Tibial nerve (tissue), 4 donors: ENCODE data around the gene INPP4B. TPM values are rescaled to one million over a fixed set of nuclear protein-coding genes. Genes with fewer than 3 reads are reported as not detected.

ENCODE experiments used
- DNase-seq, 2 donors: peaks; one replicate each; pipeline ENCODE4 v3.0.0-alpha.2; 2019; ENCODE audit warnings: low spot score in 2 of 2
- H3K27ac ChIP-seq, 4 donors: fragments of 200-600 bp; sonication (generic) in 3 of 4; one replicate each; pipeline ENCODE4 v1.5.1; 2017 to 2019; ENCODE audit warnings: mild to moderate bottlenecking in 1 of 4
- H3K27me3 ChIP-seq, 2 donors: fragments of 200-600 bp; sonication (generic) in 1 of 2; one replicate each; pipeline versions ENCODE4 v1.5.1 to v1.6.0; 2017 to 2019
- H3K36me3 ChIP-seq, 3 donors: fragments of 200-600 bp; sonication (generic); one replicate each; pipeline ENCODE4 v1.5.1; 2018 to 2019
- H3K4me1 ChIP-seq, 4 donors: fragments of 200-600 bp; sonication (generic) in 3 of 4; one replicate each; pipeline ENCODE4 v1.5.1; 2017 to 2019
- H3K4me3 ChIP-seq, 4 donors: fragments of 200-600 bp; sonication (generic) in 3 of 4; one replicate each; pipeline ENCODE4 v1.5.1; 2017 to 2019; ENCODE audit warnings: mild to moderate bottlenecking in 1 of 4, moderate library complexity in 1 of 4
- H3K9me3 ChIP-seq, 4 donors: fragments of 200-600 bp; sonication (generic) in 3 of 4; one replicate each; pipeline ENCODE4 v1.5.1; 2017 to 2019
- EP300 ChIP-seq, 2 donors: sonication (generic); formaldehyde crosslinking; IDR thresholded peaks; one replicate each; pipeline ENCODE4 v1.6.1; 2017; ENCODE audit warnings: antibody characterized with exemption in 2 of 2, mild to moderate bottlenecking in 1 of 2
- POLR2A ChIP-seq, 2 donors: fragments of 450-650 bp; IDR thresholded peaks; one replicate each; pipeline ENCODE4 v1.6.1; 2017; ENCODE audit warnings: antibody characterized with exemption in 2 of 2, mild to moderate bottlenecking in 2 of 2, moderate library complexity in 2 of 2
- WGBS, 2 donors: methylation state at CpG; one replicate each; pipeline ENCODE4 v1.1.5; 2018; 5-methylcytosine and 5-hydroxymethylcytosine counted together
- total RNA-seq, 4 donors: library from RNA; depleted of rRNA; stranded (reverse); fragments of >200 nt; gene quantifications; one replicate each; pipeline ENCODE4 v1.1.0, GENCODE V29; 2016
- TF ChIP-seq, protein P1 (sequence below), 5 experiments: fragments of 200-600 bp in 3 of 5; fragments of 450-650 bp in 2 of 5; sonication (generic) in 3 of 5; IDR thresholded peaks; one replicate each; pipeline ENCODE4 v1.5.1; 2016 to 2019; ENCODE audit warnings: antibody characterized with exemption in 5 of 5, mild to moderate bottlenecking in 3 of 5, moderate library complexity in 2 of 5

INPP4B gene
- total RNA-seq, 4 donors from 2014 or later = 16.3 to 32.4 (median 24.8) TPM

DNA sequence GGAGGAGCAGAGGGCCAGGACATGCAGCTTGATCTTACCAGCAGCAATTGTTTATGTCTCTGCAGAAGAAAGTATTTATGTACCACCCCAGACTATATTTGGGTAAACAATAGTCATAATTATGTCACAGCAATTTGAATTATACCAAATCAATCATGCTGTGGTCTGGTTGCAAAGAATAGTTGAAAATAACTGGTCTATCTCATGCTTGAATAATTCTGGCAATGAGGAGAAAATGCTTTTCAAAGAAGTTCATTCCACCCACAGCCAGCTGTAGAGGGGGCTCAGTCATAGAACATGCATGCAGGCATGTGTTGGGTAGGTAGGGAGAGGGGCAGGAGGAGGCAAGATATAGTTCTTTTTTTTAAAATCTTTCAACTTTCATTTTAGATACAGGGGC is 810.5 kb downstream of the INPP4B start:
- no peaks in the 10 kb centered on the region for H3K36me3 ChIP-seq
- no peaks in the 10 kb centered on the region for H3K9me3 ChIP-seq
- DNase-seq = no peak
- H3K27me3 ChIP-seq = no peaks in the 10 kb centered on the region
- H3K4me1 ChIP-seq = no peaks in the 10 kb centered on the region
- no peak overlapping the region for H3K27ac ChIP-seq
- no peak for TF ChIP-seq EP300 (IDR thresholded peaks at IDR 0.05)
- TF ChIP-seq, protein P1, sequence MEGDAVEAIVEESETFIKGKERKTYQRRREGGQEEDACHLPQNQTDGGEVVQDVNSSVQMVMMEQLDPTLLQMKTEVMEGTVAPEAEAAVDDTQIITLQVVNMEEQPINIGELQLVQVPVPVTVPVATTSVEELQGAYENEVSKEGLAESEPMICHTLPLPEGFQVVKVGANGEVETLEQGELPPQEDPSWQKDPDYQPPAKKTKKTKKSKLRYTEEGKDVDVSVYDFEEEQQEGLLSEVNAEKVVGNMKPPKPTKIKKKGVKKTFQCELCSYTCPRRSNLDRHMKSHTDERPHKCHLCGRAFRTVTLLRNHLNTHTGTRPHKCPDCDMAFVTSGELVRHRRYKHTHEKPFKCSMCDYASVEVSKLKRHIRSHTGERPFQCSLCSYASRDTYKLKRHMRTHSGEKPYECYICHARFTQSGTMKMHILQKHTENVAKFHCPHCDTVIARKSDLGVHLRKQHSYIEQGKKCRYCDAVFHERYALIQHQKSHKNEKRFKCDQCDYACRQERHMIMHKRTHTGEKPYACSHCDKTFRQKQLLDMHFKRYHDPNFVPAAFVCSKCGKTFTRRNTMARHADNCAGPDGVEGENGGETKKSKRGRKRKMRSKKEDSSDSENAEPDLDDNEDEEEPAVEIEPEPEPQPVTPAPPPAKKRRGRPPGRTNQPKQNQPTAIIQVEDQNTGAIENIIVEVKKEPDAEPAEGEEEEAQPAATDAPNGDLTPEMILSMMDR (IDR thresholded peaks at IDR 0.05) = no peak
- no peak for TF ChIP-seq POLR2A (IDR thresholded peaks at IDR 0.05)
- no peak overlapping the region for H3K4me3 ChIP-seq

DNA sequence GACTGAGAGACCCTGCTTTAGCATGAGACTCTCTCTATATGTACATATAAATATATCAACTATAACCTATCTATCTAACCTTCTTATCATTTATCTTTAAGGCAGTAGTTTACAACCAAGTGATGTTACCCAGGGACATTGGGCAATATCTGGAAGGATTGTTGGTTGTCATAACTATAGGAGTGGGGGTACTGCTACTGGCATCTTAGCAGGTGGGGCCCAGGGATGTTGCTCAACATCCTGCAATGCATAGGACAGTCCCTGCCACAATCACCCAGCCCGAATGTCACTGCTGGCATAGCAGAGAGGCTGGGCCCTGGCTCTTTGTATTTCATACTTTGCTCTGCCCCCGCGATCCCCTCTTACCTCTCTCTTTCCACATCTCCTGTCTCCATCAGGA is 812.0 kb downstream of the INPP4B start:
- no peaks in the 10 kb centered on the region for H3K9me3 ChIP-seq
- H3K27ac ChIP-seq = no peak overlapping the region
- 97 to 98% methylated on average over 3 of the region's 3 CpGs for WGBS, 2 donors
- H3K36me3 ChIP-seq = no peaks in the 10 kb centered on the region
- H3K4me3 ChIP-seq = no peak overlapping the region
- H3K4me1 ChIP-seq = no peaks in the 10 kb centered on the region
- TF ChIP-seq EP300 (IDR thresholded peaks at IDR 0.05) = no peak
- TF ChIP-seq POLR2A (IDR thresholded peaks at IDR 0.05) = no peak
- TF ChIP-seq, protein P1 (IDR thresholded peaks at IDR 0.05) = no peak
- H3K27me3 ChIP-seq = no peaks in the 10 kb centered on the region
- no peak for DNase-seq

DNA sequence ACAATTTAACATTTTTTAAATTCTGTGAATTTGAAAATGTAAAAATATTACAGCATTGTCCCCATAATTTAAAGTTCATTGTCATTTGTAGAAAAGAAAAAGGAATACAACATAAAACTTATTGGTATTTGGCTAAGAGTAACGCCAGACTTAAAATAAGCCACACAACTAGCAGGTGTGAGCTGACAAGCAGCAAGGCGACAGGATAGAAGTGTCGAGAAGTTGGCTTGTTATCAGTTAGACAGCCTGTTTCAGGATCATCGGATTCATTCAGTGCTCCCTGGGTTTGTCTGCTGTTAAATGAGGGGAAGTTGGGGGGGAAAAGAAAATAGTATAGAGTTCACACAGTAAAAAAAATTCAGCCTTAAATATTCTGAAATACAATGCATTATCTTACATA is 816.1 kb downstream of the INPP4B start:
- no peak overlapping the region for H3K27ac ChIP-seq
- no peaks in the 10 kb centered on the region for H3K36me3 ChIP-seq
- no peak for DNase-seq
- H3K9me3 ChIP-seq = no peaks in the 10 kb centered on the region
- TF ChIP-seq EP300 (IDR thresholded peaks at IDR 0.05) (no peak), POLR2A (IDR thresholded peaks at IDR 0.05) (no peak)
- TF ChIP-seq, protein P1 (IDR thresholded peaks at IDR 0.05) = no peak
- H3K4me3 ChIP-seq = no peak overlapping the region
- no peaks in the 10 kb centered on the region for H3K27me3 ChIP-seq
- H3K4me1 ChIP-seq = no peaks in the 10 kb centered on the region
- WGBS, 2 donors = 81 to 86% methylated on average over 4 of the region's 4 CpGs

DNA sequence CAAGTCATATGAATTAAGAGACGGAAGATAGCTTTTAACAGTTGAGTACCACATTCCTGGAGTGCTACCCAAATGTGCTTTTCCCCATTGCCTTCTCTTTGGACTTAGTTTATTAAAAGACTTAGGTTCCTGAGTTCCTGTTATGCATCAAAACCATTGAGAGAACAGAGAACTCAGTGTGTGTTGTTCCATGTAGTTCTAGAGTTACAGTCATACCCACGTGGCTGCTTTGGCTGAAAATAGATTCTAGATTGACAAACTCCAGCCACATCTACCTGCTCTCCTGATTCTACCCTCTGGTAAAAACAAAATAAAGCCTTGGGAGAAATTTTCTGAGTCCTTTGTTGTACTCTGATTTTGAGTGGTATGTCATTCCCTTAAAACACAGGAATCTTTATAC is 824.3 kb downstream of the INPP4B start:
- Histone ChIP-seq H3K4me3 (no peak overlapping the region), H3K4me1 (no peaks in the 10 kb centered on the region), H3K27ac (no peak overlapping the region), H3K27me3 (no peaks in the 10 kb centered on the region), H3K9me3 (no peaks in the 10 kb centered on the region), H3K36me3 (no peaks in the 10 kb centered on the region)
- DNase-seq = no peak
- 85 to 87% methylated on average over 2 of the region's 2 CpGs for WGBS, 2 donors
- TF ChIP-seq, protein P1 (IDR thresholded peaks at IDR 0.05) = no peak
- no peak for TF ChIP-seq EP300 (IDR thresholded peaks at IDR 0.05)
- no peak for TF ChIP-seq POLR2A (IDR thresholded peaks at IDR 0.05)

DNA sequence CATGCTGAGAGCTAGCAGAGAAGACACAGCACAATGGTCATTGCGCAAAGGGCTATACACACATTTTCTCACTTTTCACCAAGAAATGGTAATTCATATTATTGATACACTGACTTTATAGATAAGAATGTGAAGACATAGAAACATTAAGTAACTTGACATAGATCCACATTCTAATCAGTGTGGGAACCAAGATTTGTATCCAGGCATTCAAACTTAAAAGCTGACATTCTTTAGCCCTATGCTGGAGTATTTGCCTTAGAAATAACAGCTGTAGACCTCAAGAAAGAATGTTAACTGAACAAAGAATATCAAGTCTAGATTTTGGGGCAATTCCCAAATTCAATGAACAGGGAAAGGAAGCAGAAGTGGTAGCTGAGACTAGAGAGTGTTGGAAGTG is 824.9 kb downstream of the INPP4B start:
- no peak overlapping the region for H3K4me3 ChIP-seq
- no peaks in the 10 kb centered on the region for H3K9me3 ChIP-seq
- H3K36me3 ChIP-seq = no peaks in the 10 kb centered on the region
- no peaks in the 10 kb centered on the region for H3K4me1 ChIP-seq
- no peak for DNase-seq
- TF ChIP-seq EP300 (IDR thresholded peaks at IDR 0.05) (no peak), POLR2A (IDR thresholded peaks at IDR 0.05) (no peak)
- TF ChIP-seq, protein P1 (IDR thresholded peaks at IDR 0.05) = no peak
- no peak overlapping the region for H3K27ac ChIP-seq
- no peaks in the 10 kb centered on the region for H3K27me3 ChIP-seq
- 98 to 100% methylated on average over 1 of the region's 1 CpG for WGBS, 2 donors
